Muscle of leg (tissue), 11 donors: ENCODE data around the gene SEMA3E. TPM values are rescaled to one million over a fixed set of nuclear protein-coding genes. Genes with fewer than 3 reads are reported as not detected.

ENCODE experiments used
- DNase-seq: peaks from one replicate; pipeline ENCODE4 v3.0.0; 2013
- H3K27ac ChIP-seq: one replicate; pipeline ENCODE4 v1.5.1; 2013; ENCODE audit warnings: mild to moderate bottlenecking, low read length, control low read depth
- H3K27me3 ChIP-seq: one replicate; pipeline ENCODE4 v1.6.1; 2013; ENCODE audit warnings: low read length; ENCODE audit not compliant: control insufficient read depth, insufficient read depth
- H3K36me3 ChIP-seq: one replicate; pipeline ENCODE4 v1.6.1; 2013; ENCODE audit warnings: low read length; ENCODE audit not compliant: control insufficient read depth, insufficient read depth
- H3K4me1 ChIP-seq: one replicate; pipeline ENCODE4 v1.6.1; 2013; ENCODE audit warnings: low read length; ENCODE audit not compliant: control insufficient read depth, insufficient read depth
- H3K4me3 ChIP-seq: one replicate; pipeline ENCODE4 v1.5.1; 2013; ENCODE audit warnings: low read length, control low read depth
- H3K9me3 ChIP-seq: replicated peaks from 2 replicates; pipeline ENCODE4 v1.6.1; 2013; ENCODE audit warnings: low read depth, low read length; ENCODE audit not compliant: control insufficient read depth
- whole genome bisulfite sequencing: methylation state at CpG from one replicate; pipeline ENCODE4 v1.1.5; 2013; ENCODE audit warnings: missing lambda C conversion rate; ENCODE audit not compliant: insufficient coverage; 5-methylcytosine and 5-hydroxymethylcytosine counted together
- polyA plus RNA-seq, 8 donors: library from polyadenylated mRNA; unstranded; fragments of 120-200 nt; gene quantifications; one replicate each; pipeline versions ENCODE4 v1.2.1 to v1.2.3, GENCODE V29; 2013; ENCODE audit warnings: inconsistent platforms in 1 of 8, low replicate concordance in 1 of 8; ENCODE audit not compliant: insufficient read length in 8 of 8, insufficient read depth in 1 of 8
- total RNA-seq: library from RNA; stranded (reverse); fragments of 120-200 nt; gene quantifications from one replicate; pipeline ENCODE4 v1.2.4, GENCODE V29; 2013

Gene SEMA3E
- total and polyA plus RNA-seq, 9 donors, result 2.2 to 5.8 (median 3.8) TPM

DNA sequence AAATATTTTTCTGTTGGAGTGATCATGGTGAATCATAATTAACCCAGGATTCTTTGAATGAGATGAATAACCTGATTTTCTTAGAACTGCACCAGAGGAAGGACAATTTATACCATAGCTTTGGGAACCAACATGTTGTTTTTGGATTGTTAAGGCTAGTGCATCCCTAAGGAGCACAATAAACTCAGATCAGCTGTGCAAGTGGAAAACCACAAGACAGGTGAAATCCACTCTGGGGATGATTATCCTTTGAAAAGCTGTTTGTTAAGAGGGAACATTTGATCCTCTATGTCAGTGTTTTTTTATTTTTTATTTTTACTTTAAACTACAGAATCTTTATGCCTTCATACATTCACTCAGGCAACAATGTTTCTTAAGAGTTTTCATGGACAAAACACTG, 254.2 kb downstream of the SEMA3E start:
- Histone ChIP-seq H3K4me3 (no peak overlapping the region), H3K27me3 (no peaks in the 10 kb centered on the region), H3K9me3 (no peaks in the 10 kb centered on the region), H3K4me1 (no peaks in the 10 kb centered on the region), H3K36me3 (no peaks in the 10 kb centered on the region), H3K27ac (no peak overlapping the region)
- no peak for DNase-seq

DNA sequence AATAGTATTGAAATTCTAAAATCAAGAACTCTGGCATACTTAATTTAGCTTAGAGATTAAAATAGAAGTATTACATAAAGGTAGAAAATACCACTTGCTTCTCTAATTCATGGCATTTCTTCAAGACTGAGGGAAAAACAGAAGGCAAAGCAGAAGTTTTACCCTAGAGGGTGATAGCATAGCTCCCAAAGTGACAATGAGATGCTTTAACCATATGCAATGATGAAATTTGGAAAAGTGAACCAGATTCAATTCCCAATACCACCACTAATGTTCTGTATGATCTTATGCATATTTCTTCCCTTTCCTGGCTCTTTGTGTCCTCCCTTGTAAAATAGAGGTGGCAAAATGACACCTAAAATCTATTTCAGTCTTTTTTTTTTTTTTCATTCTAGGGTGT, 260.5 kb downstream of the SEMA3E start:
- Histone ChIP-seq H3K27ac (no peak overlapping the region), H3K4me1 (no peaks in the 10 kb centered on the region), H3K36me3 (no peaks in the 10 kb centered on the region), H3K27me3 (no peaks in the 10 kb centered on the region), H3K9me3 (no peaks in the 10 kb centered on the region), H3K4me3 (no peak overlapping the region)
- no peak for DNase-seq

DNA sequence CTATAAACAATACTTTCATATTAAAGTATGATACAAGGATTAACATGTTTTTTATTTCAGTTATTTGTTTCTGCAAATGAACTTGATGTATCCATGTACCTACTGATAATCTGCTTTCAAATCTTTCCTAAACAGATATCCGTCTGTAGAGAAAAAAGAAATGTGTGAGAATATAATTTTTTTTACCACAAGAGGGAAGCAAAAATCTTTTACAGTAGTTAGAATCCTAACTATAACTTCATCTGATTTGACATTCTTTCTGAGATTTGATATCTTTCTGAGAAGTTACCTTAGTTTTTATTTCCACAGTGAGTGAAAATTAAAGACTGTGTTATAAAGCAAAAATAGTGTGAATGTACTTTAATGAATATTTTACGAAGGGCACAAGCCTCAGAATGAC, 282.3 kb downstream of the SEMA3E start:
- Histone ChIP-seq H3K27ac (no peak overlapping the region), H3K36me3 (no peaks in the 10 kb centered on the region), H3K27me3 (no peaks in the 10 kb centered on the region), H3K4me3 (no peak overlapping the region), H3K9me3 (no peaks in the 10 kb centered on the region), H3K4me1 (no peaks in the 10 kb centered on the region)
- no CpG with 5 or more reads among the region's 2 CpGs for WGBS
- DNase-seq, result no peak

DNA sequence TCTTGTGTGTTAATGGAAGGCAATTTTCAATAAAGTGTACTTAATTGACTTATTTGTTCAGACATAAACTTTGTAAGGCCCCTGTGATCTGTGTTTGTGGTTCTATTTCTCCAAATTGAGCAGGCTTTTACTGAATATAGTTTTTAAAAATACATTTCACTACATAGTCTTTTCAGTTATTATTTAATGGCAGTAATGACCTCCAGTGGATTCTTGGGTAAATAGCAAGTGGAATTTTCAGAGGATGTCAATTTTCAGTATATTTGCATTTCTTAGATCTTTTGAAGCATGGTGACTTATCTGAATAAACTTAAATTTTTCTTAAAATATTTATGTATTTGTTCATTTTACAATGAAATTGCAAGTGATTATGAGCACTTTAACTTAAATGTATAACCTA, 283.2 kb downstream of the SEMA3E start:
- DNase-seq, result peak; percentile 34
- no peak overlapping the region for H3K27ac ChIP-seq
- no peak overlapping the region for H3K4me3 ChIP-seq
- no peaks in the 10 kb centered on the region for H3K9me3 ChIP-seq
- no peaks in the 10 kb centered on the region for H3K36me3 ChIP-seq
- H3K27me3 ChIP-seq, result no peaks in the 10 kb centered on the region
- no peaks in the 10 kb centered on the region for H3K4me1 ChIP-seq

DNA sequence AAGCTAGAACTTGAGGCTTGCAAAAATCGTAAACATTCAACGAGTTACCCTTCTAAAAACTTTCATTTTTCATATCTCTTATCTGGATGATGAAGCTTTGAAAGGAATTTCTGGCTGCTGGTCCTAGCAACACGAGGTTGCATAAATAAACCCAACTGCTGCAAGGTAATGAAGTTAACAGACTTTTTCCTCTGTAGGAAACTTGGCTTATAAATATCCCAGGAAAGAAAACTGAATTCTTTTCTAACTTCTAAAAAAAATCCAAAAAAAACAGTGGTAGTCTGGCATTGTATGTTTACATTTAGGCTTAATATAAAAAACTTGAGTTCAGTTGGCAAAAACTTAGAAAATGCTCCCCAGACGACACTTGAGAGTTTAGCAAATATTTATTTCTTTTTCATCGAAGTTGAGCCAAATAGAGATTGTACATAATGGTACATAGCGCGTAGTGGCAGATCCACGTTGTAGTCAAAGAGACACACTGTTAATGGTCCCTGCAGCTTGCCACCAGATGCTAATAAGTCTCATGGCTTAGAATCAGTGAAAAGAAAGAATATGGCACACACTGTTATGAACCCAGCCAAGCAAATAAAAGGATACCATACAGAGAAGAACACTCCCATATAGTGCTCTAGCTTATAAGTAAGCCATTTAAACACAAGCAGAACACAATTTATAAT, 285.9 kb downstream of the SEMA3E start:
- Histone ChIP-seq H3K9me3 (no peaks in the 10 kb centered on the region), H3K4me1 (no peaks in the 10 kb centered on the region), H3K36me3 (no peaks in the 10 kb centered on the region), H3K27ac (peak overlapping the region; percentile 81), H3K4me3 (no peak overlapping the region), H3K27me3 (no peaks in the 10 kb centered on the region)
- 31% methylated on average over 4 of the region's 8 CpGs for WGBS
- peak; percentile 91 for DNase-seq

DNA sequence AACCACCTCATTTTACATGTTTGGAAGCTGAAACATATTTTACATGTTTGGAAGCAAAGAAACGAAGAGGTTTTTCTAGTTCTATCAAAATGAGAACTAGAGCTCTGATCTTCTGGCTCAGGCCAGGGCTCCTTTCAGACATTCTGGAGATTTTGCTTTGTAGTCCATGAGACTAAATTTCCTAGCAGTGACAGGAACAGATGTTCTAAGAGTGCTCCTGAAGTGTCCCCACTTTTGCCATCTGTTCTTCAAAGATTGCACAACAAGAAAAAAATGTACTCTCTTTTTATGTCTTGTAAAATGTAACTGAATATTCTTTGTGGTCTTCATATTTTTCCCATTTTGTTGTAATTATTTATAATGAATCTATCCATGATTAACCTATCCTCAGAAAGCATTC, 289.8 kb downstream of the SEMA3E start:
- DNase-seq, result no peak
- H3K4me3 ChIP-seq, result no peak overlapping the region
- H3K27ac ChIP-seq, result no peak overlapping the region
- WGBS, result 50% methylated on average over 1 of the region's 1 CpG
- H3K27me3 ChIP-seq, result no peaks in the 10 kb centered on the region
- no peaks in the 10 kb centered on the region for H3K4me1 ChIP-seq
- H3K36me3 ChIP-seq, result no peaks in the 10 kb centered on the region
- H3K9me3 ChIP-seq, result no peaks in the 10 kb centered on the region

DNA sequence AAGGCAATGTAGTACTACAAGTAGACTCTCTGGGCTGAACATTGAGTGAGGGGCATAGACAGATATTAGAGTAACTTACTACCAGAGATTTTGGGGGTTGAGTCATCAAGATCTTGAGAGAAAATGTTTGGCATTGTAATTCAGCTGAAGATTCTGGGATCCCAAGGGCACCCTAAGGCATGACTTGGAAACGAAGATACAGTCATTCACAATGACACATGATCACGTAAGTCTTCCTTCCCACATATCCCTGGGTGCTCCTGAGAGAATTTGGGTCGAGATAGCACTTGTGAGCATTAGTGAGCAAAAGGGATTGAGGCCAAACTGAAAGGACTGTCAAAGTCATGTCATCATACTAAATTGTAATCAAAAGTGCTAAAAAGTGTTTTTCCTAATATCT, 293.8 kb downstream of the SEMA3E start:
- DNase-seq, result no peak
- no CpG with 5 or more reads among the region's 3 CpGs for WGBS
- no peaks in the 10 kb centered on the region for H3K36me3 ChIP-seq
- no peaks in the 10 kb centered on the region for H3K27me3 ChIP-seq
- no peak overlapping the region for H3K27ac ChIP-seq
- no peak overlapping the region for H3K4me3 ChIP-seq
- no peaks in the 10 kb centered on the region for H3K9me3 ChIP-seq
- H3K4me1 ChIP-seq, result no peaks in the 10 kb centered on the region

DNA sequence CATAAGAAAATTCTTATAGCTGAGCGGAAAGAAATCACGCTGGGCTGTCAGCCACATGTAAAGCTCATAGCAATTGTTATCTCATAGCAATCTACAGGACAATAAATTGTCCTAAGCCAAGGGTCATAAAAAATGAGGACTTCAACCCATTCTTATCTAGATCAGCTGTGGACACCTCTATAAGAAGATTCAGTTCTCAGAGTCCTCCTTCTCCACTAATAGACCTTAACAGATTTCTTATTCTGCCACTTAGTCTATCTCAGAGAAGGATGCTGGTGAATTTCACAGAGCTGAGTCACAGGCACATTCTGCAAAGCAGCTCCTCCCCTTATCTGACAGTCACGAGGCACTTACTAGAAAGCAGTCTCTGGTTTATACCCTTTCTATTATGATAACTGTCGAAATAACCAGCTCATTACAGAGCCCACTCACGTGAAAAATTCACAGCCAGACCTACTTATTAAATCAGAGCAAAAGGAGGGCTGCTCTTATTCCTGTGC, 300.9 kb downstream of the SEMA3E start:
- Histone ChIP-seq H3K36me3 (no peaks in the 10 kb centered on the region), H3K4me3 (no peak overlapping the region), H3K27me3 (no peaks in the 10 kb centered on the region), H3K9me3 (no peaks in the 10 kb centered on the region), H3K27ac (no peak overlapping the region), H3K4me1 (no peaks in the 10 kb centered on the region)
- DNase-seq, result no peak
- WGBS, result 33% methylated on average over 3 of the region's 5 CpGs

DNA sequence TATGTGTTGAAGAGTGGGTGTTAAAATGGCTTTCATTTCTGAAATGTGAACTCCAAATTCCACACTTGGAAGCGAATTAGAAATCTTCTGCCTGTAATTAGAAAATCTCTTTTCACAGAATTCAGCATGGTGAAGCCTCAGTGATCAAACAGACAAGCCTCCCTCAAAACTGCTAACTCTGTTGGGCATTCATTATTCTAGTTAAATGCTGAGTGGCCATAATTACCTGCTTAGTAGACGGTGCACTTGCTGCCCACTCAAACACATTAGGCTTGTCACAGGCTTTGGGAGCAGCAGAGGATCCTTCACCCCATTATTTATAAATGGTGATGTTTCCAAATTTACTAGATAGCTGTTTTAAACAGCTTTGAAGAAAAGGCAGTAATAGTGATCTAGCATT, 309.0 kb downstream of the SEMA3E start:
- no CpG with 5 or more reads among the region's 2 CpGs for WGBS
- no peaks in the 10 kb centered on the region for H3K36me3 ChIP-seq
- no peaks in the 10 kb centered on the region for H3K9me3 ChIP-seq
- no peaks in the 10 kb centered on the region for H3K4me1 ChIP-seq
- H3K27ac ChIP-seq, result no peak overlapping the region
- no peak for DNase-seq
- H3K27me3 ChIP-seq, result no peaks in the 10 kb centered on the region
- H3K4me3 ChIP-seq, result no peak overlapping the region

DNA sequence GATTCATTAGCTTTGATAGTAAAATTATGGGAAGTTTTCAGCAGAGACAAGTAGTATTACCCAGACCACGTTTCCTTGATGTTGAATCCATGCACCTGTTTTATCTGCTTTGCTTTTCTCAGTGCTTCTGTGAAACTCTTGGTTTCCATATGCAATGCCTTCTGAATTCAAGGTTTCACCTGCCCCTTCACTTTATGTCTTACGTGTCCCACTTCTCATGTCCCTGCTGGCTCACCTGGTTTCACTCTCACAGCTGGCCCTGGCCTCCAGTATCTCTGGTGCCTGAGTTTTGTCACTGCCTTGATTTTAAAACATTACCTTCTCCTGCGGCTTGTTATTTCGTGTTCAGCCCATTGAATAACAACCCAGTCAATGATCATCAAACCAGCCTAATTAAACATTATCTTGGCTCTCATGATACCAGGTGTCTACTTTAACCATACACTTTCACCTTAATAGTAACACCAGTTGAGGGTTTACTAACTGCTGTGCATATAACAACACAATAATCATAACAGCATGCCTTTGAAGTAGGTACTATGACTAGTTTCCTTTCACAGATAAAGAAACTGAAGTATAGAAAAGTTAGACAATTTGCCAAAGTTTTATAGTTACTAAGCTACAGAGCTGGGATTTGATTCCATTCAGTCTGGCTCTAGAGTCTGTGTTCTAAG, 310.5 kb downstream of the SEMA3E start:
- Histone ChIP-seq H3K9me3 (no peaks in the 10 kb centered on the region), H3K4me1 (no peaks in the 10 kb centered on the region), H3K27me3 (no peaks in the 10 kb centered on the region), H3K27ac (no peak overlapping the region), H3K36me3 (no peaks in the 10 kb centered on the region), H3K4me3 (no peak overlapping the region)
- WGBS, result 84% methylated on average over 4 of the region's 4 CpGs
- DNase-seq, result no peak

DNA sequence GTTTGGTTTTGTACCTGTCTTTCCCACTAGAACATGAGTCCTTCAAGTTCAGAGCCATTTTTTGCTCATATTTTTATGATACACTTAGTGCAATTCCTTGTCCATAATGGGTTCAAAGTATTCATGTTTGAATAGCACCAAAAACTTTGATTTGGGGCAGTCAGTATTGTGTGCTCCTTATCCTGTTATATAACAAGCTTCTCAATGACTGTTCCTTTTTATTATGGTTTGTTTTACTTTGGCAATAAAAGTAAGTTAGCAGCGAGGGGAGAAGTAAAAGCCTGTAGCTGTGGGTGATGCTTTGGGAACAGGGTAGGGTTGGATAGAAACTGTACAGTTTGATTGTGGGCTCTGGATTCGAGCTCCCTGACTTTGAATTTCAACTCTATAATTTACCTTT, 311.9 kb downstream of the SEMA3E start:
- no peak for DNase-seq
- no peak overlapping the region for H3K27ac ChIP-seq
- WGBS, result no CpG with 5 or more reads among the region's 2 CpGs

More for the DNA sequence above, 311.9 kb downstream of the SEMA3E start:
- no peak overlapping the region for H3K4me3 ChIP-seq
- H3K27me3 ChIP-seq, result no peaks in the 10 kb centered on the region
- H3K36me3 ChIP-seq, result no peaks in the 10 kb centered on the region
- H3K9me3 ChIP-seq, result no peaks in the 10 kb centered on the region
- no peaks in the 10 kb centered on the region for H3K4me1 ChIP-seq
